Stimulated activated CD8-positive, alpha-beta memory T cell treated with anti-CD3 and anti-CD28 coated beads, Interleukin-15, amount 100 ng/mL, for 4 hours (primary cell): ENCODE measurements around the gene KLHDC8A.
A peak's percentile ranks its signal among the peaks of the same experiment; 100 is the strongest.

Source experiments
- DNase-seq, 2 donors: peaks; one replicate each; pipeline ENCODE4 v3.0.0-alpha.2; 2020; ENCODE audit warnings: low read depth in 2 of 2

Gene KLHDC8A

GRCh38 chr1:205319081-205320018, 37.4 kb downstream of the KLHDC8A start:
- DNase-seq = no peak

GRCh38 chr1:205318231-205318991, 38.3 kb downstream of the KLHDC8A start:
- DNase-seq = no peak

- DNase-seq = no peak
Measured at GRCh38 chr1:205317311-205317917, 39.3 kb downstream of the KLHDC8A start.

GRCh38 chr1:205316161-205316566, 40.6 kb downstream of the KLHDC8A start:
- DNase-seq = no peak

GRCh38 chr1:205315008-205315618, 41.6 kb downstream of the KLHDC8A start:
- DNase-seq = no peak

- DNase-seq = peak in 1 of 2 donors; percentile 23
Measured at GRCh38 chr1:205313563-205314308, 43.0 kb downstream of the KLHDC8A start.

- no peak for DNase-seq
Measured at GRCh38 chr1:205312866-205313562, 43.7 kb downstream of the KLHDC8A start.

GRCh38 chr1:205310976-205311704, 45.6 kb downstream of the KLHDC8A start:
- no peak for DNase-seq

GRCh38 chr1:205309741-205310140, 47.0 kb downstream of the KLHDC8A start:
- no peak for DNase-seq

- no peak for DNase-seq
Measured at GRCh38 chr1:205306929-205307566, 49.7 kb downstream of the KLHDC8A start.

GRCh38 chr1:205304695-205305070, 52.0 kb downstream of the KLHDC8A start:
- no peak for DNase-seq

- DNase-seq = no peak
Measured at GRCh38 chr1:205304046-205304694, 52.6 kb downstream of the KLHDC8A start.

- no peak for DNase-seq
Measured at GRCh38 chr1:205303247-205303888, 53.4 kb downstream of the KLHDC8A start.

- no peak for DNase-seq
Measured at GRCh38 chr1:205301842-205302588, 54.7 kb downstream of the KLHDC8A start.

GRCh38 chr1:205301205-205301821, 55.4 kb downstream of the KLHDC8A start:
- no peak for DNase-seq

GRCh38 chr1:205300149-205300548, 56.6 kb downstream of the KLHDC8A start:
- no peak for DNase-seq
